Measurements from ENCODE around the gene ARHGAP44.
A peak's percentile ranks its signal among the peaks of the same experiment; 100 is the strongest.

The ARHGAP44 gene, protein sequence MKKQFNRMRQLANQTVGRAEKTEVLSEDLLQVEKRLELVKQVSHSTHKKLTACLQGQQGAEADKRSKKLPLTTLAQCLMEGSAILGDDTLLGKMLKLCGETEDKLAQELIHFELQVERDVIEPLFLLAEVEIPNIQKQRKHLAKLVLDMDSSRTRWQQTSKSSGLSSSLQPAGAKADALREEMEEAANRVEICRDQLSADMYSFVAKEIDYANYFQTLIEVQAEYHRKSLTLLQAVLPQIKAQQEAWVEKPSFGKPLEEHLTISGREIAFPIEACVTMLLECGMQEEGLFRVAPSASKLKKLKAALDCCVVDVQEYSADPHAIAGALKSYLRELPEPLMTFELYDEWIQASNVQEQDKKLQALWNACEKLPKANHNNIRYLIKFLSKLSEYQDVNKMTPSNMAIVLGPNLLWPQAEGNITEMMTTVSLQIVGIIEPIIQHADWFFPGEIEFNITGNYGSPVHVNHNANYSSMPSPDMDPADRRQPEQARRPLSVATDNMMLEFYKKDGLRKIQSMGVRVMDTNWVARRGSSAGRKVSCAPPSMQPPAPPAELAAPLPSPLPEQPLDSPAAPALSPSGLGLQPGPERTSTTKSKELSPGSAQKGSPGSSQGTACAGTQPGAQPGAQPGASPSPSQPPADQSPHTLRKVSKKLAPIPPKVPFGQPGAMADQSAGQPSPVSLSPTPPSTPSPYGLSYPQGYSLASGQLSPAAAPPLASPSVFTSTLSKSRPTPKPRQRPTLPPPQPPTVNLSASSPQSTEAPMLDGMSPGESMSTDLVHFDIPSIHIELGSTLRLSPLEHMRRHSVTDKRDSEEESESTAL

GRCh38 chr17:12789481-12790248 is at the start of gene ARHGAP44:
TSS of gene ARHGAP44 (plus strand) at chr17:12789498. CDS start at chr17:12789839, 341 bp downstream.
- no peak for DNase-seq

- DNase-seq, result no peak
These were observed 49.8 kb upstream of the ARHGAP44 start for GRCh38 chr17:12739500-12739899.

DNA sequence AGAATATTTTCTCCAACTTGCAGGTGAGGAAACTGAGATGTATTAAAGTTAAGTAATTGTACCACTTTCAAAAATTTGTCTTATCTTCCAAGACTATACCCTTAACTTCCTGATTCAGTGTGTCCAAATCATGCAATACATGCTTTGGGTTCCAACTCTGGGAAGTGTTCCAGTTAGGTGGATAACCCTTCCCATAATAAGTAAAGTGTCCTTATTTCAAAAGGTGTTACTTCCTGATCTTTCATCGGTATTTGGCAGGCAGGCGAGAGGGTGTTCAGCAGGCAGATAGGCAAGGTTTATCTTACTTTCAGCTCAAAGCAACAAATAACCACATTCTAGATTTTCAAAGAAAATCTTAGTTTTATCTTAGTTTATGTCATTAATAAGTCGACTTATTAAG is 46.3 kb upstream of the ARHGAP44 start:
- no peak for DNase-seq

GRCh38 chr17:12744298-12744697 is 45.0 kb upstream of the ARHGAP44 start:
- DNase-seq, result no peak

GRCh38 chr17:12744786-12745185 is 44.5 kb upstream of the ARHGAP44 start:
- DNase-seq, result no peak

DNA sequence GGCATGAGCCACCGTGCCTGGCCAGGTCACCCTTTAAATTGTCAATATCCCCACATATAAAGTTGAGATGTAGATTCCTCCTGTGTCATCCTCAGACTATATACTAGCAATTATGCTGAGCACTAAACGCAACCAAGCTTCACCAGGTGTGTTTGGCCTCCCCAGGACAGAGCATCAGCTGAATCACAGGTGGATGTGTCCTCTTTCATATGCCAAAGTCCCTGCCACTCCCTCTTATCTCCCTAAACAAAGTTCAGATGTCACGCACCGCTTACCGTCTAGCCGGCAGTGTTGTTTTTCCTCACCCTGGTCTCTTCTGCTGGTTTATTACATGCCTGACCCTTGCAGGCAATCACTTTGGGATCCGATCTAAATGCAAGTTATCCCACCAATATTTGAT is 43.8 kb upstream of the ARHGAP44 start:
- no peak for DNase-seq

GRCh38 chr17:12756786-12757185 is 32.5 kb upstream of the ARHGAP44 start:
- DNase-seq, result no peak

- DNase-seq, result no peak
These were observed 30.2 kb upstream of the ARHGAP44 start for GRCh38 chr17:12759090-12759489.

GRCh38 chr17:12765548-12765947 is 23.8 kb upstream of the ARHGAP44 start:
- DNase-seq, result peak; percentile 5

DNA sequence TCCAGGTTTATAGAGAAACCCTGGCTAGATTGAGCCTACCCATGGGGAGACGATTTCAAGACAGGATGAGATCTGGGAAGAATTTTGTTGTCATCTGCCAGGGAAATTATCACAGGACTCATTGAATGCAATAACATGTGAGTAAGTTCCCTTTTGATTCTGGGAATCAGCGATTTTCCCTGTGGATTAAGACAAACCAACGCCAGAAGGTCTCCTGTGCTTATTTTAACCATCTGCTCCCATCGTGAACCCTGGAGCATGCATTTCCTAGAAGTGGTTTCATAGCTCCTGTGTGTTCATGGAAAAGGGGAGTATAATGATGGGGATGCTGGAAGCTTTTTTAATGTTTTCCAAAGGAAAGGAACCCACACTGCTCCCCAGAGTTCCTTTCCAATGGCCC is 21.0 kb upstream of the ARHGAP44 start:
- DNase-seq, result no peak

GRCh38 chr17:12769981-12770380 is 19.3 kb upstream of the ARHGAP44 start:
- DNase-seq, result no peak

GRCh38 chr17:12773153-12773552 is 16.1 kb upstream of the ARHGAP44 start:
- no peak for DNase-seq

GRCh38 chr17:12789075-12789480 is 220 bp upstream of the ARHGAP44 start:
- DNase-seq, result no peak

DNA sequence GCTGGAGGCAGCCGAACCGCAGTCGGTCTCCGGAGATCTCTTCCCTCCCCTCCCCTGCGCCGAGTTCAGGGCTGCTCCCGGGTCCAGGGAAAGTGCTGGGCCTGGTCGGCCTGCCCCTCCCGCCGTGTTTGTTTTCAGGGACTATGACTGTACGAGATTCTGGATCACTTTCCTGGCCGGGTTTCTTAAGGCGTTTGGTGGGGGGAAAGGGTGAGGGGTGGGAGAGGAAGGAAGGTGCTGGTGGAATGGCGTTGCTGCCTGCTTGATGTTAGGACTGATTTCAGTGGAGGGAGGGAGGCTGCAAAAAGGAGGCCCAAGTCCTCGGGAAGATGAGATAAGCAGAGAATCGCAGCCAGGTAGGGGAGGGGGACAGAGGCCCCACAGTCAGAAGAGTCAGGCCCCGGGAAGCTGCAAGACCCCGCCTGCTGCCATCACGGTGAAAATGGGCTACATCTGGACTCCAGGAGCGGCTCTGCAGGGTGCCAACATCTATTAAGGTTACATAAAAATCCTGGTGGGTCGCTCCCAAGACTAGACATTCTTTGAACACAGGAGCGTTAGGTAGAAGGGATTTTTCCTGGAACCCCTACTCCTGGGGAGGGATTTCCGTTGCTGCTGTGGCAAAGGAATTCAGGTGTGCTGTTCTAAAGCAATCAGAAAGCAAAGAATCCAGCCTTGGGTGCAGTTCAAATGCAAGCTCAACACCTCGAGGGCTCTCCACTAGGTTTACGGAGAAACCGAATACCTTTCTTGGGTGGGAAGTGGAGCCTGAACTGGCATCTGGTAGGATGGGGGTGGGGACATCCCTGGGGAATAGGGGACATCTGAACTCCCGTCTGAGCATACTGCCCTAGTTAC is 1.2 kb downstream of the ARHGAP44 start:
- no peak for DNase-seq

GRCh38 chr17:12794919-12795532 is 5.7 kb downstream of the ARHGAP44 start:
- no peak for DNase-seq

GRCh38 chr17:12800855-12801365 is 11.6 kb downstream of the ARHGAP44 start:
- DNase-seq, result no peak

DNA sequence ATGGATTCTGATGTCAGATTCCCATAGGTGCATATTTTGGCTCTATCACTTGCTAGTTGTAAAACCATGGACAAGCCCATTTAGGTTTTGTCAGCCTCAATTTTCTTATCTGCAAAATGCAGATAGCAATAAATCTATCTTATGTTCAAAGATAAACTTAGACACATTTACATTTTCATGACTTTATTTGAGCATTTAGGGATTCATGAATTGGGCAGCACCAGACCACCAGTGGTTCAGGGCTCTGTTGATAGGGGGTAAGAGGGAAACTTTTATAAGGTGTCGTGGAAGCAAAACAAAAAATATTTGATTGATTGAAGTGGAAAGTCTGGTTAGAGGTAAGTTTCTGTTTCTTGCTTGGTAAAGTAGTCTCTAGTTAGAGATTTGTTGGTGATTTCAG is 17.3 kb downstream of the ARHGAP44 start:
- DNase-seq, result no peak

- no peak for DNase-seq
These were observed 19.4 kb downstream of the ARHGAP44 start for GRCh38 chr17:12808723-12809122.

- DNase-seq, result no peak
These were observed 23.6 kb downstream of the ARHGAP44 start for GRCh38 chr17:12812877-12813276.

DNA sequence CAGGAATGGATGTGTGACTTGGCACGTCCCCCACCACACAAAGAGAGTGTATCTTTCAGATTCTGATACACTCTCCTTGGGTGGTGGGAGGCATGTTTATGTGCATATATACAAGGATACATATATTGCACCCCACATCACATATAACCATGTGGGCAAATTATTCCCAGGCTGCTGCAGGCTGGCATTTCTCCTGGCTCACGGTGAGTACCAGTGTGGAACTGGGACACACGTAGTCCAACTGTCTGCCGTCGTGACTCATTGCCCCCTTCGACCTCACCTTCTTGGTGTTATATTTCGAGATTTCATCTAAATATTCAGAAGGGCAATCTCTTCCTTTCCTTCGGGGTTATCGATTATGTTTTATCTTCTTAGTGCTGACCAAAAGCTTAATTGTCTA is 24.4 kb downstream of the ARHGAP44 start:
- no peak for DNase-seq

- DNase-seq, result no peak
These were observed 25.4 kb downstream of the ARHGAP44 start for GRCh38 chr17:12814718-12815117.
